Kidney glomerular epithelial cell (primary cell): ENCODE measurements around the gene KREMEN1.
"Not testable (repeated sequence)": the region's sequence is repeated elsewhere in the genome, so short reads cannot be mapped to it uniquely, and the experiment has no call there.

Experiments
- DNase-seq: peaks from one replicate; lab custom pipeline; 2025; lab: John Stamatoyannopoulos, UW

KREMEN1 gene

DNA sequence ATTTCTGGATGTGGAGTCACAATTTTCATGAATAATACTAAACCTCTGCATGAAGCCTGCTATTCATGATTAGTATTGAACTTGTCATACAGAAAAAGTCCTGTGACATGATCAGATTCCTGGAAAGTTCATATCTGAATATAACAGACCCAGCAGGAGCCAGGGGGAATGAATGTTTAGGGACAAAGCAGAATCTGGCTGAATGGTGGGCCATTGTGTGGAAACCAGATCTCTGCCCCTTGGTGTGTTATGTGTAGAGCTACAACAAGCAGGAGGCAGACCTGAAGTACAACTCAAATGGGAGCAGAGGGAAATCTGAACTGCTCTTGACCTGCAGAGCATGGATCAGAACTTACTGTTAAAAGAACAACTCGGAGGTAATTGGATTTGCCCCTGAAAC is 30.3 kb downstream of the KREMEN1 start:
- no peak for DNase-seq

DNA sequence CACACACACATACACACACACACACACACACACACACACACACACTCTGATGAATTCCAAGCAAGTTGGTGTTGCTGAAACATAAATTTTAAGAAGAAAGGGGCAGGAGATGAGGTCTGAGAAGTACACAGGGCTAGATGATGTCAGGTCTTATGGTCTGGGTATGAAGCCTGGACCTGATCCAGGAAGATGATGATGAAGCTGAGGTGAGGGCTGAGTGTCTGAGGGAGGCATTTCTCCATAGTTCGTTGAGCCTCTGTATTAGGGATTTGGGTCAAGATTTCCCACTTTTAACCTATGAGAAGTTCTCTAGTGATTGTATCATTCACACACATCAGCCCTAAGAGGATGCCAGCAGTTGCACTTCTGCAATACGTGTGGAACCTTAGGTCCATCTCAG is 32.6 kb downstream of the KREMEN1 start:
- peak; percentile 25 for DNase-seq

DNA sequence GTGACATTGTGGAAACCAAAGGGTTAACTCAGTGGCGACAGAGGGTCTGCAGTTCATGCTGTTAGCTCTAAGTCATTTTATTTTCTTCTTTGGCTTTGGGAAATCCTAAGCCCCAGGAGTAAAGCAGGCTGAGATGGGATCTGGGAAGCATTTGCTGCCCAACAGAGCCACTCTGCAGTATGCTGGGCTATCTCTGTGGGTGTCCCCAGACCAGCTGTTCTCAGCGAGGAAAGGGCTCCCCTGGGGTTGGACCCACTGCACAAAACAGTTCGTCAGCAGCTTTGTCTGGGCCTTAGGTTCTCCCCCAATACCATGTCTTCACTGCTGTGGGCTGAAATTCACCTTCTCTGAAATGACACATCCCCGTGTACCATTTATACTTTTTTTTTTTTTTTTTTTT is 34.0 kb downstream of the KREMEN1 start:
- DNase-seq, result no peak

DNA sequence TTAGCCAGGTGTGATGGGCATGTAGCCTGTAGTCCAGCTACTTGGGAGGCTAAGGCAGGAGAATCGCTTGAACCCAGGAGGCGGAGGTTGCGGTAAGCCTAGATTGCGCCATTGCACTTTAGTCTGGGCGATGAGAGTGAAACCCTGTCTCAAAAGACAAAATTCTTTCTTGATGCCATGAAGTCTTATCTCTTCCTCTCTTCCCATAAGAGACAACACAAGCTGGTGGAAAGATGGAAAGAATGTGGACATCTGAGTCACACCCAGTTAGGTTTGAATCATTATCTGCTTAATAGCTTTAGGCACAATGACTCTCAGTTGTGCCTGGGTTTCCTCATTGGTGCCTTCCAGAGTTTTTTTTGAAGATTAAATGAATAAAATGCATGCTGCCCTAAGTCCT is 35.3 kb downstream of the KREMEN1 start:
- DNase-seq, result no peak

DNA sequence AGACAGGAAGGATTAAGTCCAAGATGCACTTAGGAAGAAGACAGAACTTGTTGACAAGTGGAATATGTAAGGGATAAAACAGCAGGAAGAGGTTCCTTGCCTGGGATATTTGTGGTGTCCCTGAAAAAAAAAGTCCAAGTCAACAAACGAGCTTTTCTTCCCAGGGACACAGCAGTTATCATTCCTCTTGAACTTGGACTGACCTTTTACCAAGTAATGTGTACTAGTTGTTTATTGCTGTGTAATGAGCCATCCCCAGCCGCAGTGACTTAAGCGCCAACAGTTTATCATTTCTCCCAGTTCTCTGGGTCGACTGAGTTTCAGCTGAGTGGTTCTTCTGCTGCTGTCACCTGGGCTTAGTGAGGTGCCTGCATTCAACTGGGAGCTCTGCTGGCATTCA is 37.0 kb downstream of the KREMEN1 start:
- peak; percentile 52 for DNase-seq

DNA sequence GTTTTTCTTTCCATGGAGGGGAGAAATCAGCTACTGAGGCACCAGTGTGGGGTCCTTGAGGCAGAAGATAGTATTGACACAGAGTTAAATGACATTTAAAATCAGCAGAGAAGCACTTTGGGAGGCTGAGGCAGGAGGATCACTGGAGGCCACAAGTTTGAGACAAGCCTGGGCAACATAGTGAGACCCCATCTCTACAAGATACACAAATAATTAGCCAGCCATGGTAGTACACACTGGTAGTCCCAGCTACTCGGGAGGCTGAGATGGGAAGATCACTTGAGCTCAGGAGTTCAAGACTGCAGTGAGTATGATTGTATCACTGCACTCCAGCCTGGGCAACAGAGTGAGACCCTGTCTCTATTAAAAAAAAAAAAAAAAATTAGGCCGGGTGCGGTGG is 38.1 kb downstream of the KREMEN1 start:
- DNase-seq, result no peak

DNA sequence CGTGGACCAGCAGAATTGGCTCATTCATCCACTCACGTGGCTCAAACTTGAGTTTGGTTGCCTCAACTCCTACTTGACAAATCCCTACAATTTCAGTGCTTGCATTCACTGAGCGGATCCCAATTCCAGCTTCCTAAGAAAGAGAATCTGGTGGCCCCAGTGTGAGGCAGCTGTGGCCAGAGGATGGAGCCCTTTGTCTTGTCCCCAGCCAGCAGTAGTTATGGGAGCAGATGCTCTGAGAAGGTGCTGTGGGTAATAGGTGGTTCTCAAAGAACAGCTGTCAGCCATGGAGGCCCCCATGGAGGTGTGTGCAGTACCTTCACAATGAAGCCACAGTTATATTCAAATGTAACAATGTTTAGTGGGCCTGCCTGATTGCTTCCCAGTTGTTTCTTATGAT is 39.3 kb downstream of the KREMEN1 start:
- no peak for DNase-seq

DNA sequence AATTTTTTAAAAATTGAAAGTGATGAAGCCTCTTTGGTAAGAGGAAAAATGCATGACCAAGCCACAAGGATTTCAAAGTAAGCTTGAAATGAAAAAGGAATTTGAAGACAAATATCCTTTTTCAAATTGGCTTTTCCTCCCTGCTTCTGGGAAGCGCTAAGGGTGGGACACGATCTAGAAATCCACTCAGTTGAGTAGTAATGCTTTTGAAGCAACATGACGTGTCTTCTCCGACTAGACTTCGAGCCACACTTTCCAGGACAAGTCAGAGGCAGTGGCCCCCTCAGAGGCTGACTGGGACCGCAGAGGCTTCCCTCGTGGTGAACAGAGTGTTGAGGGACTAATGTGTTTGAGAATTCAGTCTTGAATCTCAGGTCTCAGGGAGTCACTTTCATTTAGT is 39.8 kb downstream of the KREMEN1 start:
- no peak for DNase-seq

DNA sequence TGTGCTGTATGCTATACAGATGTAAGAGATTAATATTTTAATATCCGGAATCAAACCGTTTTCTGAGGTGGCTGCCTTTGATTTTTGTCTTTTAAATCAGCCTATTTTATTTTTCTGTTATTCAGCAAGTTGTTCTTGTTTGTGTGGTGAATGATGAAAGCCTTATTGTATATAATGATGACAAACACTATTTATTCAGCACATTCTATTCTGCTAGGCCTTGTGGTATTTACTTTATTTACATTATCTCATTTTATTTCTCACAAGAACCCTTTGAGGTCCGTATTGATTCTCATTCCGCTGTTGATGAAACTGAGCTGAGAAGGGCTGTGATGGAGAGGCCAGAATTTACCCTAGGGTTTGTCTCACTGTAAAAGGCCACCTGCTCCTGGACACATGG is 40.5 kb downstream of the KREMEN1 start:
- no peak for DNase-seq

DNA sequence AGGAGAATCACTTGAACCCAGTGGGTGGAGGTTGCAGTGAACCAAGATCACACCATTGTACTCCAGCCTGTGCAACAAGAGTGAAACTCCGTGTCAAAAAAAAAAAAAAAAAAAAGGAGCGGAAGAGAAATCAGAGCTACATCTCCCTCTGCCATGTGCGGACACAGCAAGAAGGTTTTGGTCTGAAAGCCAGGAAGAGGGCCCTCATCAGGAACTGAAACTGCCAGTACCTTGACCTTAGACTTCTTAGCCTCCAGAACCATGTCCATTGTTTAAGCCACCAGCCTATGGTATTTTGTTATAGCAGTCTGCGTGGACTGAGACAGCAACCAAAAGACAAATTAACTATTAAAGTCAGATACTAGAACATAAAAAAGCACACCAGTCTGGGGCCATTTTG is 41.6 kb downstream of the KREMEN1 start:
- DNase-seq, result no peak

DNA sequence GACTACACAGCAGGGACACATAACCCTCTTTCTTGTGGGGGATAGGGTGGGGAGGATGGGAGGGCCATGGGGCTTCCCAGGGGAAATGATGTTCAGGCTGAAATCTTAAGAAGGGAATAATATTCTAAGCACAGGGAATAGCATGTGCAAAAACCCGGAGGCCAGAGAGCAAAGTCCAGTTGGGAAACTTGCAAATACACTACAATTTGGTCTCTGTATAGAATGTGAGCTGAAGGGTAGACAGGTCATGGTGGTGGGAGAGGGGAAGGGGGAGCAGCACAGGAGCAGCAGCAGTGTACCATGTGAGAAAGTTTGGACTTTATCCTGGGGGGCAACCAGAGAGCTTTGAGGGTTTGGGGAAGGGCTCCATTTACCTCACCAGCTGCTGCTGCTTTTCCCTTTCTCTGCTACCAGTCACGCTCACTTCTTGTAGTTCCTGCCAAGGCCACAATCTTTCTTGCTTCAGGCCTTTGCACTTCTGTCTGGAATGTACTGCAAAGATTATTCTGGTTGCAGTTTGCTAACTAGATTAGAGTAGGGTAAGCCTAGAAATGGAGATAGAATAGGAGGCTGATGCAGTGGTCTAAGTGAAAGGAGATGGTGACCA is 43.0 kb downstream of the KREMEN1 start:
- DNase-seq, result no peak

DNA sequence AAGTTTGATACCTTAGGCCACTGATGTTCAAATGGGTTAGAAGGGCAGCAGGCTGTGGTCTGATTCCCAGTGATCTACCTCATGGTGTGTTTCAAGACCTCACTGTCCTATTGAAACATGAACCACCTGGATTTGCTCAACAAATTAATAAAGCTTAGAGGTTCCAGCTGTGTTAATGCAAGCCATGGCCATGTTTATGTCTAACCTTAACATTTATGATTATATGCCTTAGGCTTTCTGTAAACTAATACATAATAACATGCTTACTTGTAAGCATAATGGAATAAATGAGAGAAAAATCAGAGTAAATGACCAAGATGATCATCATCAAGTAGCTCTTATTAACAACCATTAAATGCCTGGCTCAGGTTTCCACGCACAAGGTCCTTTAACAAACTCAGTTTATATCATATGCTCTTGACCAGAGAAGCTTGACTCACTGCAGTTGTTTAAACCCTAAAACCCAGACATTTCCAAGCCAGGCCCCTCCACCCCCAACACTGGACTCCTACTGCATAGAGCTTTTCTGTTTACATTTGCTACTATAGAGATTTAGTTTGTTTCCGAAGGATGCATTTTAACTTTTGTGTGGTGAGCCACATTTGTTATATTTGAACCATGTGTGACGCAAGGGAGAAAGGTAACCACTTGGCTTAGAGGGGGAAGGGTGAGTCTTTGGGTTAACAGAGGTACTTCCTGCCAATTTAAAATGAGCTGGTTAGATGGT is 43.7 kb downstream of the KREMEN1 start:
- DNase-seq, result no peak

DNA sequence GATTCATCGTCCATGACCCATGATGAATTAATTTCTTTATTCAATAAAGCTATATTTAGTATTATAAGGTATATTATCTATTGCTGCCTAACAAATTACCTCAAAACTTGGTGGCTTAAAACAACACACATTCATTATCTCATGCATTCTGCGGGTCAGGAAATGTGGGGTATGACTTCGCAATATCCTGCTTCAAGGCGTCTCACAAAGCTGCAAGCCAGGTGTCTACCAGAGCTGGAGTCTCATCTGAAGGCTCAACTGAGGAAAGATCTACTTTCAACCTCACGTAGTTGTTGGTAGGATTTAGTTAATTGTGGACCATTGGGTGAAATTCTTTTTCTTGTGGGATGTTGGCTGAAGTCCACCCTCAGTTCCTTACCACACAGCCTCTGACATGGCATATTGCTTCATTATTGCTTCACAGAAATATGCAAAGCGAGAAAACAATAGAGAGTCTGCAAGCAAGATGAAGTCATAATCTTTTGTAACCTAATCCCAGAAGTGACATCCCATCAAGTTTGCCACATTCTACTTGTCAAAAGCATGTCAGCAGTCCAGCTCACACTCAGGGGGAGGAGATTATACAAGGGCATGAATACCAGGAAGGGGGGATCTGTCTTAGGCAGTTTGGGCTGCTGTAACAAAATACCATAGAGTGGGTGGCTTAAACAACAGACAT is 45.1 kb downstream of the KREMEN1 start:
- DNase-seq, result no peak

DNA sequence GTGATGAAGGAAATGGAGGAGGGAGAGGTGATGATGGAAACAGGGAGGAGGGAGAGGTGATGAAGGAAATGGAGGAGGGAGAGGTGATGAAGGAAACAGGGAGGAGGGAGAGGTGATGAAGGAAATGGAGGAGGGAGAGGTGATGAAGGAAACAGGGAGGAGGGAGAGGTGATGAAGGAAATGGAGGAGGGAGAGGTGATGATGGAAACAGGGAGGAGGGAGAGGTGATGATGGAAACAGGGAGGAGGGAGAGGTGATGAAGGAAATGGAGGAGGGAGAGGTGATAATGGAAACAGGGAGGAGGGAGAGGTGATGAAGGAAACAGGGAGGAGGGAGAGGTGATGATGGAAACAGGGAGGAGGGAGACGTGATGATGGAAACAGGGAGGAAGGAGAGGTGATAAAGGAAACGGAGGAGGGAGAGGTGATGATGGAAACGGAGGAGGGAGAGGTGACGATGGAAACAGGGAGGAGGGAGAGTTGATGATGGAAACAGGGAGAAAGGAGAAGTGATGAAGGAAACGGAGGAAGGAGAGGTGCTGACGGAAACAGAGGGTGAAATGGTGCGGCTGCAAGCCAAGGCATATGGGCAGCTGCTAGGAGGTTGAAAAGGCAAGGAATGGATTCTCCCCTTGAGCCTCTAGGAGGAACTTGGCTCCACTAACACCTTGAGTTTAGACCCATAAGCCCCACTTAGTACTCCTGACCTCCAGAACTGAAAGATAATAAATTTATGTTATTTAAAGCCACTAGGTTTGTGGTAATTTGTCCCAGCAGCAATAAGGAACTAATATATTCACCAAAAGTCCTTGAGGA is 47.5 kb downstream of the KREMEN1 start:
- not testable (repeated sequence) for DNase-seq

DNA sequence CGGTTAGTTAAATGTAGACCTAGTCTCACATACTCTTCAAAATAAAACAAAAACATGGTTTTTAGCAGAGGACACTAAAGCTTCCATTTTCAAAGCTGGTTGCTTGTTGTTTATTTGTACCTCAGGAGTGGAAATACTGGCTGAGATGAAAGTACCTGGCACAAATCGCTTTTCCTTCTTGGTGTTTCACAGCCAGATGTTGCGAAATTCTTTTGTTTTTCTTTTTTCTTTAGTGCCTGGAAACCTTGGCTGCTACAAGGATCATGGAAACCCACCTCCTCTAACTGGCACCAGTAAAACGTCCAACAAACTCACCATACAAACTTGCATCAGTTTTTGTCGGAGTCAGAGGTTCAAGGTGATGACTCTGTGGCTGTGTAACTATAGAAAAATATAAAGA is 48.3 kb downstream of the KREMEN1 start:
- DNase-seq, result no peak

DNA sequence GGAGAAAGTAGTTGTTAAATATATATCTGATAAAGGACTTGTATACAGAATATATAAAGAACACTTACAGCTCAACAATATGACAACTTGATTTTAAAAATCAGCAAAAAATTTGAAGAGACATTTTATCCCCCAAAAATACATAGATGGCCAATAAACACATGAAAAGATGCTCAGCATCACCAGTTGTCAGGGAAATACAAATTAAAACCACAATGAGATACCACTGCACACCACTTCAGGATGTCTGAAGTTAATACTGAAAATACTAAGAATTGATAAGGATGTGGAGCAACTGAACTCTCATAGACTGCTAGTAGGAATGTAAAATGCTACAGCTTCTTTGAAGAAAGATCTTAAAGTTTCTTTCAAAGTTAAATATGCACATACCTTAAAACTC is 49.2 kb downstream of the KREMEN1 start:
- DNase-seq, result no peak

DNA sequence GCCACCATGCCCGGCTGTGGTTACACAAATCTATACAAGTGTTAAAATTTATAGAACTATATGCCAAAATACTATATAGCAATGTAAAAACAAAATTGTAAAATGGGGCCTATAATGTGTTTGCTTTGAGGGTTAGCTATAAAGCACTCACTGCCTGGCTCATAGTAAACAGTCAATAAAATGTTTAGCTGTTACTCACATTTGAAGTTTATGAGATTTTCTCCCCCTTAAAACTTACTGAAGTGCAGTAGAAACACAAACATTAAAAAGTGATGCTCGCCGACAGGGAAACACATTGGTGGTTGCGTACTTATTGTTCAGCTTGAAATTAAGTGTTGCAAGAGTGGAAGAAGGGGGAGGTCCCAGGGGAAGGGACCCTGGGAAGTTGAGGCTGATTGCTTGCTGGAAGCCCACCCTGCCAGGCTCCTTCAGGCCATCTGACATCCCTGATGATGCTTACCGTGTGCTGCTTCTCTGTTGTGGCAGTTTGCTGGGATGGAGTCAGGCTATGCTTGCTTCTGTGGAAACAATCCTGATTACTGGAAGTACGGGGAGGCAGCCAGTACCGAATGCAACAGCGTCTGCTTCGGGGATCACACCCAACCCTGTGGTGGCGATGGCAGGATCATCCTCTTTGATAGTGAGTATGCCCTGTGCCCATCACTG is 52.1 kb downstream of the KREMEN1 start:
- no peak for DNase-seq

DNA sequence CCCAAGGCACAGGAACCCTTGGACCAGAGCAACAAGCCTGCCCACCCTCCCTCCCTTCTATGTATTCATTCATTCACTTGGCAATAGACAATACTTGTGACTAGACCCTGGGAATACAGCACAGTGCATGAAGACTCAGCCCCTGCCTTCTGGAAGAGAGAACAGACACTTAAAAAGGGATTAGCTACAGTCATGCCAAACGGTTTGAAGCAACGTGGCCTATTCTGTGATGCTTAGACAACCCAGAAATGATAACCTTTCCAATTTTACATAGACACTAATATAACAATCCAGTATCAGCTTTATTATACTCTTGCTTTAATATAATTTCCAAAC is 52.6 kb downstream of the KREMEN1 start:
- no peak for DNase-seq

DNA sequence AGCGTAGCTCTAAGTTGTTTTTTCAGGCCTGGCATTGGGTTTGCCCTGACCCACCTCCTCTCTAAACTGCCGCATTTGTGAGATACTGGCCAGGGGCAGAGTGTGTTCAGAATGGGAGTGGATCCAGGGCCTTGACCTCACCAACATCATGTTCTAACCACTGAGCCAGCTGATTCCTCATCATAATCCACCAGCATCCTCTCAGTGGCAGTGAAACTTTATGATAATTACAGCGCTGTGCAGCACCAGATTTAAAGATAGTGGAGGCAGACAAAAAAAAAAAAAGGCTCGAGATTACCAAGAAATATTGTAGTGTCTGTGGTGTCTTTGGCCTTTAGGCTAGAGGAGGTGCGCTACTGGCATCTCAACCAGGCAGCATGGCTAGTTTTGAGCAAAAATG is 53.0 kb downstream of the KREMEN1 start:
- no peak for DNase-seq

DNA sequence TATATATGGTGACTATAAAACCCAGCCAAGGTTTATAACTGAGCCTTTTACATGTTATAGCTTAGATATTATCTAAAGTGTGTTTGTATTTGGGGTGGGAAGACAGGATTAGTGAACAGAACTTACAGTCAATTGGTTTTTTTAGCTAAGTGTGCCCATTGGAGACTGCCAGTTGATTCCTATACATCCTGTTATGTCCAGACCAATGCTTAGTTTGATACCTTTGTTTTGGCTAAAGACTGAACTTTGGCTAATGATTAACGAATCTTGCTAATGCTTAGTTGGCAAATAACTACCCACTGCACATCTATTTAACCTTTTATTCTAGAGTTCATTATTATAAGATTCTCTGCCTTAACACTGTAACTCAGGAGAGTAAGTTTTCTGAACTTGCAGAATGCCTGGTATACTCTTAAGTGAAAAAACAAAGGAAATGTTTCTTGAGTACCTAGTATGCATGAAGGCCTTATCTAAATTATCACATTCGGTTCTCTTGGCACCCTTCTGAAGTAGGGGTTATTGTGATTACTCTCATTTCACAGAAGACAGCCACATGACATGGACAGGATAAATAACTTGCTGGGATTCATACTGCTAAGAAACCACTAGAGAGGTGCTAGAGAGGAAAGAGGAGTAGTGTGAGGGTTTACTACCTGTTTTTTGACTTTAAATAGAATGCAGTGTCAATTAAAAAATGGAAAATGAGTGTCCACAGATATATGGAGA is 54.0 kb downstream of the KREMEN1 start:
- no peak for DNase-seq
